GM23338 (cell line): ENCODE data around the gene PSMC3.

ENCODE experiments used
- CREB1 ChIP-seq: fragments of 250-450 bp; sonication (Bioruptor Pico); IDR thresholded peaks from 2 replicates; pipeline ENCODE4 v1.5.0; 2020; ENCODE audit warnings: low read depth, mild to moderate bottlenecking, moderate library complexity
- EZH2 ChIP-seq: fragments of 200-600 bp; sonication (generic); IDR thresholded peaks from one replicate; pipeline ENCODE4 v1.8.0; 2017; ENCODE audit warnings: antibody characterized with exemption, mild to moderate bottlenecking, low read depth; ENCODE audit not compliant: unreplicated experiment
- EZH2phosphoT487 ChIP-seq: fragments of 200-600 bp; sonication (generic); IDR thresholded peaks from one replicate; pipeline ENCODE4 v1.8.1; 2018; ENCODE audit warnings: antibody characterized with exemption; ENCODE audit not compliant: unreplicated experiment
- JUNB ChIP-seq: IDR thresholded peaks from one replicate; pipeline ENCODE4 v1.6.1; 2016; ENCODE audit warnings: antibody characterized with exemption; ENCODE audit not compliant: unreplicated experiment
- NANOG ChIP-seq: IDR thresholded peaks from 2 replicates; pipeline ENCODE4 v1.6.1; 2016; ENCODE audit warnings: antibody characterized with exemption, borderline replicate concordance
- POLR2AphosphoS5 ChIP-seq: IDR thresholded peaks from 2 replicates; pipeline ENCODE4 v1.6.1; 2016; ENCODE audit warnings: antibody characterized with exemption, low read depth
- ZNF114 ChIP-seq: fragments of 250-450 bp; sonication (Bioruptor Pico); IDR thresholded peaks from 2 replicates; pipeline ENCODE4 v1.5.0; 2020; ENCODE audit warnings: mild to moderate bottlenecking, moderate library complexity
- ZNF331 ChIP-seq: fragments of 250-450 bp; sonication (Bioruptor Pico); IDR thresholded peaks from 2 replicates; pipeline ENCODE4 v1.5.0; 2020; ENCODE audit warnings: low read depth, mild to moderate bottlenecking, moderate library complexity
- TF ChIP-seq, protein P1 (sequence below): IDR thresholded peaks from 2 replicates; pipeline ENCODE4 v1.6.1; 2016; ENCODE audit warnings: antibody characterized with exemption
- TF ChIP-seq, protein P2 (sequence below), 2 experiments: fragments of 200-600 bp in 1 of 2; sonication (generic) in 1 of 2; conservative IDR thresholded peaks; 2 replicates each; pipeline versions ENCODE4 v1.5.1 to v1.6.1; 2016 to 2017; ENCODE audit warnings: antibody characterized with exemption in 2 of 2, low read depth in 2 of 2, mild to moderate bottlenecking in 2 of 2, moderate library complexity in 1 of 2
- TF ChIP-seq, protein P3 (sequence below): IDR thresholded peaks from one replicate; pipeline ENCODE4 v1.6.1; 2018; ENCODE audit warnings: antibody characterized with exemption; ENCODE audit not compliant: unreplicated experiment
- TF ChIP-seq, protein P4 (sequence below): fragments of 250-450 bp; sonication (Bioruptor Pico); IDR thresholded peaks from 2 replicates; pipeline ENCODE4 v1.5.0; 2020; ENCODE audit warnings: mild to moderate bottlenecking, moderate library complexity

DNA sequence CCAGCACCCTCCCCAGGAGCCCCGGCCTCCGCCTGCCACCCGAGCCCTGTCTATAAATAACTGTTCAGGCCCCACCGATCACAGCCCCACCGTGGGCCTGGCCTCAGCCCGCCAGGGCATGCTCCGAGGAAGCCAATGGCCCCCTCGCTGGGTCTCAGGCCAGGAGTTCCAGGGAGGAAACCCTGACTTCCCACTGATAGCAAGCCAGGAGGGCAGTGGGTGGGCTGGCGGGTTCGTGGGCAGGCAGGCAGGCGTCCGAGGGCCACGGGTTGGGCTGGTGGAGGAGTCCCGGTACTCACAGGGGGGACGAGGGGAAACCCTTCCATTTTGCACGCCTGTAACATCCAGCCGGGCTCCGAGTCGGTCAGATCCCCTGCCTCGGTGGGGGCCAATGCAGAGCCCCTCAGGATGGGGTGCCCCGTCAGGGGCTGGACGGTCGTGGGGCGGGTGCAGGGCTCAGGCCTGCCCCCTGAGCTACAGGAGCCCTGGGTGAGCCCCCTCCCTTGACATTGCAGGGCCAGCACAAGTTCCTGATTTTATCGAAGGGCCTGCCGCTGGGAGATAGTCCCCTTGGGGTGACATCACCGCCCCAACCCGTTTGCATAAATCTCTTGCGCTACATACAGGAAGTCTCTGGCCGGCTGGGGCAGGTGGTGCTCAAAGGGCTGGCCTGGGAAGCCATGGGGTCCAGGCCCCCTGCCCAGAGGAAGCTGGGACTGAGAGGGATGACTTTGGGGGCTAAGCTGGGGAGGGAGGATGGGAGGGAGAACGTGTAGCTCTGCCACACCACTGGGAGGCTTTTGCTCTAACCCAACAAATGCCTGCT lies 48.0 kb downstream of the PSMC3 start, which contains the start of gene SPI1:
- TF ChIP-seq EZH2: no peak
- TF ChIP-seq, protein P1, sequence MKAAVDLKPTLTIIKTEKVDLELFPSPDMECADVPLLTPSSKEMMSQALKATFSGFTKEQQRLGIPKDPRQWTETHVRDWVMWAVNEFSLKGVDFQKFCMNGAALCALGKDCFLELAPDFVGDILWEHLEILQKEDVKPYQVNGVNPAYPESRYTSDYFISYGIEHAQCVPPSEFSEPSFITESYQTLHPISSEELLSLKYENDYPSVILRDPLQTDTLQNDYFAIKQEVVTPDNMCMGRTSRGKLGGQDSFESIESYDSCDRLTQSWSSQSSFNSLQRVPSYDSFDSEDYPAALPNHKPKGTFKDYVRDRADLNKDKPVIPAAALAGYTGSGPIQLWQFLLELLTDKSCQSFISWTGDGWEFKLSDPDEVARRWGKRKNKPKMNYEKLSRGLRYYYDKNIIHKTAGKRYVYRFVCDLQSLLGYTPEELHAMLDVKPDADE: no peak
- no peak for TF ChIP-seq POLR2AphosphoS5
- TF ChIP-seq, protein P2, sequence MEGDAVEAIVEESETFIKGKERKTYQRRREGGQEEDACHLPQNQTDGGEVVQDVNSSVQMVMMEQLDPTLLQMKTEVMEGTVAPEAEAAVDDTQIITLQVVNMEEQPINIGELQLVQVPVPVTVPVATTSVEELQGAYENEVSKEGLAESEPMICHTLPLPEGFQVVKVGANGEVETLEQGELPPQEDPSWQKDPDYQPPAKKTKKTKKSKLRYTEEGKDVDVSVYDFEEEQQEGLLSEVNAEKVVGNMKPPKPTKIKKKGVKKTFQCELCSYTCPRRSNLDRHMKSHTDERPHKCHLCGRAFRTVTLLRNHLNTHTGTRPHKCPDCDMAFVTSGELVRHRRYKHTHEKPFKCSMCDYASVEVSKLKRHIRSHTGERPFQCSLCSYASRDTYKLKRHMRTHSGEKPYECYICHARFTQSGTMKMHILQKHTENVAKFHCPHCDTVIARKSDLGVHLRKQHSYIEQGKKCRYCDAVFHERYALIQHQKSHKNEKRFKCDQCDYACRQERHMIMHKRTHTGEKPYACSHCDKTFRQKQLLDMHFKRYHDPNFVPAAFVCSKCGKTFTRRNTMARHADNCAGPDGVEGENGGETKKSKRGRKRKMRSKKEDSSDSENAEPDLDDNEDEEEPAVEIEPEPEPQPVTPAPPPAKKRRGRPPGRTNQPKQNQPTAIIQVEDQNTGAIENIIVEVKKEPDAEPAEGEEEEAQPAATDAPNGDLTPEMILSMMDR (conservative IDR thresholded peaks at IDR 0.05; ENCODE audit: low read depth in 2 of 2): no peak
- TF ChIP-seq EZH2phosphoT487: no peak
- TF ChIP-seq ZNF114: no peak
- no peak for TF ChIP-seq JUNB
- TF ChIP-seq CREB1: no peak
- TF ChIP-seq, protein P3, sequence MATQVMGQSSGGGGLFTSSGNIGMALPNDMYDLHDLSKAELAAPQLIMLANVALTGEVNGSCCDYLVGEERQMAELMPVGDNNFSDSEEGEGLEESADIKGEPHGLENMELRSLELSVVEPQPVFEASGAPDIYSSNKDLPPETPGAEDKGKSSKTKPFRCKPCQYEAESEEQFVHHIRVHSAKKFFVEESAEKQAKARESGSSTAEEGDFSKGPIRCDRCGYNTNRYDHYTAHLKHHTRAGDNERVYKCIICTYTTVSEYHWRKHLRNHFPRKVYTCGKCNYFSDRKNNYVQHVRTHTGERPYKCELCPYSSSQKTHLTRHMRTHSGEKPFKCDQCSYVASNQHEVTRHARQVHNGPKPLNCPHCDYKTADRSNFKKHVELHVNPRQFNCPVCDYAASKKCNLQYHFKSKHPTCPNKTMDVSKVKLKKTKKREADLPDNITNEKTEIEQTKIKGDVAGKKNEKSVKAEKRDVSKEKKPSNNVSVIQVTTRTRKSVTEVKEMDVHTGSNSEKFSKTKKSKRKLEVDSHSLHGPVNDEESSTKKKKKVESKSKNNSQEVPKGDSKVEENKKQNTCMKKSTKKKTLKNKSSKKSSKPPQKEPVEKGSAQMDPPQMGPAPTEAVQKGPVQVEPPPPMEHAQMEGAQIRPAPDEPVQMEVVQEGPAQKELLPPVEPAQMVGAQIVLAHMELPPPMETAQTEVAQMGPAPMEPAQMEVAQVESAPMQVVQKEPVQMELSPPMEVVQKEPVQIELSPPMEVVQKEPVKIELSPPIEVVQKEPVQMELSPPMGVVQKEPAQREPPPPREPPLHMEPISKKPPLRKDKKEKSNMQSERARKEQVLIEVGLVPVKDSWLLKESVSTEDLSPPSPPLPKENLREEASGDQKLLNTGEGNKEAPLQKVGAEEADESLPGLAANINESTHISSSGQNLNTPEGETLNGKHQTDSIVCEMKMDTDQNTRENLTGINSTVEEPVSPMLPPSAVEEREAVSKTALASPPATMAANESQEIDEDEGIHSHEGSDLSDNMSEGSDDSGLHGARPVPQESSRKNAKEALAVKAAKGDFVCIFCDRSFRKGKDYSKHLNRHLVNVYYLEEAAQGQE: no peak
- TF ChIP-seq NANOG: no peak
- TF ChIP-seq, protein P4, sequence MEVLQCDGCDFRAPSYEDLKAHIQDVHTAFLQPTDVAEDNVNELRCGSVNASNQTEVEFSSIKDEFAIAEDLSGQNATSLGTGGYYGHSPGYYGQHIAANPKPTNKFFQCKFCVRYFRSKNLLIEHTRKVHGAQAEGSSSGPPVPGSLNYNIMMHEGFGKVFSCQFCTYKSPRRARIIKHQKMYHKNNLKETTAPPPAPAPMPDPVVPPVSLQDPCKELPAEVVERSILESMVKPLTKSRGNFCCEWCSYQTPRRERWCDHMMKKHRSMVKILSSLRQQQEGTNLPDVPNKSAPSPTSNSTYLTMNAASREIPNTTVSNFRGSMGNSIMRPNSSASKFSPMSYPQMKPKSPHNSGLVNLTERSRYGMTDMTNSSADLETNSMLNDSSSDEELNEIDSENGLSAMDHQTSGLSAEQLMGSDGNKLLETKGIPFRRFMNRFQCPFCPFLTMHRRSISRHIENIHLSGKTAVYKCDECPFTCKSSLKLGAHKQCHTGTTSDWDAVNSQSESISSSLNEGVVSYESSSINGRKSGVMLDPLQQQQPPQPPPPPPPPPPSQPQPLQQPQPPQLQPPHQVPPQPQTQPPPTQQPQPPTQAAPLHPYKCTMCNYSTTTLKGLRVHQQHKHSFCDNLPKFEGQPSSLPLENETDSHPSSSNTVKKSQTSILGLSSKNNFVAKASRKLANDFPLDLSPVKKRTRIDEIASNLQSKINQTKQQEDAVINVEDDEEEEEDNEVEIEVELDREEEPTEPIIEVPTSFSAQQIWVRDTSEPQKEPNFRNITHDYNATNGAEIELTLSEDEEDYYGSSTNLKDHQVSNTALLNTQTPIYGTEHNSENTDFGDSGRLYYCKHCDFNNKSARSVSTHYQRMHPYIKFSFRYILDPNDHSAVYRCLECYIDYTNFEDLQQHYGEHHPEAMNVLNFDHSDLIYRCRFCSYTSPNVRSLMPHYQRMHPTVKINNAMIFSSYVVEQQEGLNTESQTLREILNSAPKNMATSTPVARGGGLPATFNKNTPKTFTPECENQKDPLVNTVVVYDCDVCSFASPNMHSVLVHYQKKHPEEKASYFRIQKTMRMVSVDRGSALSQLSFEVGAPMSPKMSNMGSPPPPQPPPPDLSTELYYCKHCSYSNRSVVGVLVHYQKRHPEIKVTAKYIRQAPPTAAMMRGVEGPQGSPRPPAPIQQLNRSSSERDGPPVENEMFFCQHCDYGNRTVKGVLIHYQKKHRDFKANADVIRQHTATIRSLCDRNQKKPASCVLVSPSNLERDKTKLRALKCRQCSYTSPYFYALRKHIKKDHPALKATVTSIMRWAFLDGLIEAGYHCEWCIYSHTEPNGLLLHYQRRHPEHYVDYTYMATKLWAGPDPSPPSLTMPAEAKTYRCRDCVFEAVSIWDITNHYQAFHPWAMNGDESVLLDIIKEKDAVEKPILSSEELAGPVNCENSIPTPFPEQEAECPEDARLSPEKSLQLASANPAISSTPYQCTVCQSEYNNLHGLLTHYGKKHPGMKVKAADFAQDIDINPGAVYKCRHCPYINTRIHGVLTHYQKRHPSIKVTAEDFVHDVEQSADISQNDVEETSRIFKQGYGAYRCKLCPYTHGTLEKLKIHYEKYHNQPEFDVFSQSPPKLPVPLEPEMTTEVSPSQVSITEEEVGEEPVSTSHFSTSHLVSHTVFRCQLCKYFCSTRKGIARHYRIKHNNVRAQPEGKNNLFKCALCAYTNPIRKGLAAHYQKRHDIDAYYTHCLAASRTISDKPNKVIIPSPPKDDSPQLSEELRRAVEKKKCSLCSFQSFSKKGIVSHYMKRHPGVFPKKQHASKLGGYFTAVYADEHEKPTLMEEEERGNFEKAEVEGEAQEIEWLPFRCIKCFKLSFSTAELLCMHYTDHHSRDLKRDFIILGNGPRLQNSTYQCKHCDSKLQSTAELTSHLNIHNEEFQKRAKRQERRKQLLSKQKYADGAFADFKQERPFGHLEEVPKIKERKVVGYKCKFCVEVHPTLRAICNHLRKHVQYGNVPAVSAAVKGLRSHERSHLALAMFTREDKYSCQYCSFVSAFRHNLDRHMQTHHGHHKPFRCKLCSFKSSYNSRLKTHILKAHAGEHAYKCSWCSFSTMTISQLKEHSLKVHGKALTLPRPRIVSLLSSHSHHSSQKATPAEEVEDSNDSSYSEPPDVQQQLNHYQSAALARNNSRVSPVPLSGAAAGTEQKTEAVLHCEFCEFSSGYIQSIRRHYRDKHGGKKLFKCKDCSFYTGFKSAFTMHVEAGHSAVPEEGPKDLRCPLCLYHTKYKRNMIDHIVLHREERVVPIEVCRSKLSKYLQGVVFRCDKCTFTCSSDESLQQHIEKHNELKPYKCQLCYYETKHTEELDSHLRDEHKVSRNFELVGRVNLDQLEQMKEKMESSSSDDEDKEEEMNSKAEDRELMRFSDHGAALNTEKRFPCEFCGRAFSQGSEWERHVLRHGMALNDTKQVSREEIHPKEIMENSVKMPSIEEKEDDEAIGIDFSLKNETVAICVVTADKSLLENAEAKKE: no peak
- TF ChIP-seq ZNF331: no peak
